ENCODE measurements around the gene ST7.
A peak's percentile ranks its signal among the peaks of the same experiment; 100 is the strongest.

Gene ST7

GRCh38 chr7:117148971-117149370, 195.7 kb downstream of the ST7 start:
- no peak overlapping the region for H3K4me2 ChIP-seq (ENCODE audit: low read depth, low read length, poor library complexity, severe bottlenecking)
- H3K79me2 ChIP-seq (ENCODE audit: insufficient read depth, low read length), result no peaks in the 10 kb centered on the region
- H2AFZ ChIP-seq (ENCODE audit: low read length), result no peak overlapping the region

GRCh38 chr7:117149692-117150091, 196.4 kb downstream of the ST7 start:
- Histone ChIP-seq H2AFZ (ENCODE audit: low read length) (no peak overlapping the region), H3K9ac (ENCODE audit: low read depth, low read length, poor library complexity, severe bottlenecking) (no peak overlapping the region), H3K4me2 (ENCODE audit: low read depth, low read length, poor library complexity, severe bottlenecking) (no peak overlapping the region), H3K9me3 (ENCODE audit: insufficient read depth, low read depth, low read length) (no peaks in the 10 kb centered on the region), H3K79me2 (ENCODE audit: insufficient read depth, low read length) (no peaks in the 10 kb centered on the region), H4K20me1 (ENCODE audit: insufficient read depth, low read length, poor library complexity, severe bottlenecking) (no peaks in the 10 kb centered on the region), H3K36me3 (ENCODE audit: insufficient read depth, low read length) (no peaks in the 10 kb centered on the region), H3K27me3 (ENCODE audit: insufficient read depth, low read length, poor library complexity, severe bottlenecking) (no peaks in the 10 kb centered on the region), H3F3A (ENCODE audit: low read depth) (no peaks in the 10 kb centered on the region), H3K4me1 (ENCODE audit: insufficient read depth, low read length, poor library complexity, severe bottlenecking) (peaks cover 5% of the 10 kb centered on the region), H3K4me3 (ENCODE audit: low read length, poor library complexity, severe bottlenecking) (no peak overlapping the region), H3K9me2 (replicated peaks; ENCODE audit: low read depth, low read length) (no peaks in the 10 kb centered on the region)
- TF ChIP-seq EZH2phosphoT487 (IDR thresholded peaks at IDR 0.05; ENCODE audit: borderline replicate concordance), result no peak
- no peak for TF ChIP-seq CTCF (conservative IDR thresholded peaks at IDR 0.05; ENCODE audit: low read length)

More at GRCh38 chr7:117148971-117149370, 195.7 kb downstream of the ST7 start:
- TF ChIP-seq CTCF (conservative IDR thresholded peaks at IDR 0.05; ENCODE audit: low read length) (no peak), EZH2phosphoT487 (IDR thresholded peaks at IDR 0.05; ENCODE audit: borderline replicate concordance) (no peak)
- Histone ChIP-seq H3K4me3 (ENCODE audit: low read length, poor library complexity, severe bottlenecking) (no peak overlapping the region), H4K20me1 (ENCODE audit: insufficient read depth, low read length, poor library complexity, severe bottlenecking) (no peaks in the 10 kb centered on the region), H3K4me1 (ENCODE audit: insufficient read depth, low read length, poor library complexity, severe bottlenecking) (peaks cover 5% of the 10 kb centered on the region), H3K9me3 (ENCODE audit: insufficient read depth, low read depth, low read length) (no peaks in the 10 kb centered on the region), H3K27me3 (ENCODE audit: insufficient read depth, low read length, poor library complexity, severe bottlenecking) (no peaks in the 10 kb centered on the region), H3F3A (ENCODE audit: low read depth) (no peaks in the 10 kb centered on the region), H3K9ac (ENCODE audit: low read depth, low read length, poor library complexity, severe bottlenecking) (no peak overlapping the region), H3K36me3 (ENCODE audit: insufficient read depth, low read length) (no peaks in the 10 kb centered on the region), H3K9me2 (replicated peaks; ENCODE audit: low read depth, low read length) (no peaks in the 10 kb centered on the region)

- Histone ChIP-seq H3K9ac (ENCODE audit: low read depth, low read length, poor library complexity, severe bottlenecking) (no peak overlapping the region), H3K4me2 (ENCODE audit: low read depth, low read length, poor library complexity, severe bottlenecking) (no peak overlapping the region), H3K36me3 (ENCODE audit: insufficient read depth, low read length) (no peaks in the 10 kb centered on the region), H3F3A (ENCODE audit: low read depth) (no peaks in the 10 kb centered on the region), H3K4me1 (ENCODE audit: insufficient read depth, low read length, poor library complexity, severe bottlenecking) (peaks cover 5% of the 10 kb centered on the region), H3K4me3 (ENCODE audit: low read length, poor library complexity, severe bottlenecking) (no peak overlapping the region), H2AFZ (ENCODE audit: low read length) (peak overlapping the region; percentile 54), H3K9me3 (ENCODE audit: insufficient read depth, low read depth, low read length) (no peaks in the 10 kb centered on the region), H3K79me2 (ENCODE audit: insufficient read depth, low read length) (no peaks in the 10 kb centered on the region), H3K9me2 (replicated peaks; ENCODE audit: low read depth, low read length) (no peaks in the 10 kb centered on the region), H4K20me1 (ENCODE audit: insufficient read depth, low read length, poor library complexity, severe bottlenecking) (no peaks in the 10 kb centered on the region), H3K27me3 (ENCODE audit: insufficient read depth, low read length, poor library complexity, severe bottlenecking) (no peaks in the 10 kb centered on the region)
- TF ChIP-seq EZH2phosphoT487 (IDR thresholded peaks at IDR 0.05; ENCODE audit: borderline replicate concordance) (no peak), CTCF (conservative IDR thresholded peaks at IDR 0.05; ENCODE audit: low read length) (no peak)
These were observed 199.1 kb downstream of the ST7 start for GRCh38 chr7:117152213-117153007.
